Pulmonary artery endothelial cell (primary cell): ENCODE results near the gene ANKRD34C. TPM values are rescaled to one million over a fixed set of nuclear protein-coding genes. Genes with fewer than 3 reads are reported as not detected.
"Not testable (repeated sequence)": the region's sequence is repeated elsewhere in the genome, so short reads cannot be mapped to it uniquely, and the experiment has no call there.

Experiments
- DNase-seq: peaks from one replicate; pipeline ENCODE4 v3.0.0-alpha.2; 2011; ENCODE audit warnings: low read depth, low spot score
- total RNA-seq: library from RNA; depleted of rRNA; stranded (reverse); fragments of >200 nt; gene quantifications from 2 replicates; pipeline ENCODE4 v1.2.3, GENCODE V29; 2014

Gene ANKRD34C
- total RNA-seq, 1 donor from 2014 or later, result not detected

GRCh38 chr15:79310985-79311900 lies 28.7 kb downstream of the ANKRD34C start, which contains the start of gene TMED3:
Gene TMED3 (plus strand): TSS chr15:79311112. CDS start chr15:79311250, 138 bp downstream.
- peak; percentile 45 for DNase-seq

GRCh38 chr15:79311901-79312553 lies 29.5 kb downstream of the ANKRD34C start:
- no peak for DNase-seq

- DNase-seq, result no peak
Observed at GRCh38 chr15:79314186-79314585, 31.7 kb downstream of the ANKRD34C start.

- DNase-seq, result no peak
Observed at GRCh38 chr15:79314811-79315210, 32.3 kb downstream of the ANKRD34C start.

- DNase-seq, result no peak
Observed at GRCh38 chr15:79315623-79316328, 33.3 kb downstream of the ANKRD34C start.

- DNase-seq, result no peak
Observed at GRCh38 chr15:79316864-79317263, 34.3 kb downstream of the ANKRD34C start.

GRCh38 chr15:79319973-79320372 lies 37.5 kb downstream of the ANKRD34C start:
- DNase-seq, result not testable (repeated sequence)

GRCh38 chr15:79321876-79322275 lies 39.4 kb downstream of the ANKRD34C start:
- DNase-seq, result no peak

GRCh38 chr15:79322306-79322705 lies 39.8 kb downstream of the ANKRD34C start:
- no peak for DNase-seq

GRCh38 chr15:79322945-79323344 lies 40.4 kb downstream of the ANKRD34C start:
- DNase-seq, result peak; percentile 86

GRCh38 chr15:79329171-79329611 lies 46.7 kb downstream of the ANKRD34C start:
- peak; percentile 57 for DNase-seq

Other genes starting within 250 kb of the ANKRD34C start
- not detected in 2 replicates for gene RASGRF1, start 191.9 kb upstream of the ANKRD34C start, total RNA-seq
- gene TMED3, start 28.4 kb downstream of the ANKRD34C start, total RNA-seq, result 134 and 221 TPM in 2 replicates
- 0.28 and 0.92 TPM in 2 replicates for gene MINAR1, start 149.6 kb downstream of the ANKRD34C start, total RNA-seq